ENCODE results near the gene S100A3. TPM values are rescaled to one million over a fixed set of nuclear protein-coding genes. Genes with fewer than 3 reads are reported as not detected.
"Not testable (repeated sequence)": the region's sequence is repeated elsewhere in the genome, so short reads cannot be mapped to it uniquely, and the experiment has no call there.

Gene S100A3
- polyA plus RNA-seq, 2 of the 4 experiments (the other 2 are of a cell fraction), result 25.0 to 74.0 TPM

GRCh38 chr1:153526132-153526543 lies 22.9 kb downstream of the S100A3 start:
- no peak overlapping the region for H3K4me2 ChIP-seq

GRCh38 chr1:153525088-153525728 lies 23.9 kb downstream of the S100A3 start:
- ChIA-PET POLR2A (no interaction called here), CTCF (interaction anchor here (0.6 to 18.2 kb wide), 9 partner anchors 9 to 246 kb away, joined by 3 to 471 read pairs (median 10); partner anchors contain the start of genes CHTOP, S100A13 and S100A6)
- WGBS (ENCODE audit: missing lambda C conversion rate), result 53% methylated on average over 3 of the region's 3 CpGs
- FAIRE-seq (no peak), ATAC-seq (peak; percentile 45 to 67; a peak in 5 of 6 replicates), DNase-seq (ENCODE audit: low read depth in 1 of 2, low spot score in 1 of 2) (no peak)
- Histone ChIP-seq H3K27ac (peak overlapping the region in 1 of 2 experiments; percentile 34; a peak in 1 of 6 replicates), H3K4me3 (no peak overlapping the region), H3K4me1 (no peaks in the 10 kb centered on the region), H3K4me2 (no peak overlapping the region), H3K9me3 (no peaks in the 10 kb centered on the region)
- no peak for TF ChIP-seq HOXB13 (CRISPR knock-in tag; IDR thresholded peaks at IDR 0.05; ENCODE audit: low read depth)
- TF ChIP-seq HDAC2 (IDR thresholded peaks at IDR 0.05), result no peak
- no peak for TF ChIP-seq RAD21 (conservative IDR thresholded peaks at IDR 0.05 in 1 of 2, IDR thresholded peaks at IDR 0.05 in 1 of 2)
- TF ChIP-seq CEBPB (IDR thresholded peaks at IDR 0.05), result no peak
- no peak for TF ChIP-seq CHD2 (IDR thresholded peaks at IDR 0.05; ENCODE audit: low read length, partially characterized antibody)
- TF ChIP-seq EP300 (IDR thresholded peaks at IDR 0.05), result no peak
- no peak for TF ChIP-seq KDM1A (IDR thresholded peaks at IDR 0.05; ENCODE audit: low read depth)
- TF ChIP-seq MAFK (IDR thresholded peaks at IDR 0.05; ENCODE audit: partially characterized antibody), result no peak
- TF ChIP-seq FOSL2 (IDR thresholded peaks at IDR 0.05), result no peak
- no peak for TF ChIP-seq FOSL2 (CRISPR knock-in tag; IDR thresholded peaks at IDR 0.05)

More at GRCh38 chr1:153526132-153526543, 22.9 kb downstream of the S100A3 start:
- H3K4me1 ChIP-seq, result no peaks in the 10 kb centered on the region
- WGBS (ENCODE audit: missing lambda C conversion rate), result 77% methylated on average over 8 of the region's 8 CpGs
- H3K4me3 ChIP-seq, result no peak overlapping the region
- H3K27ac ChIP-seq, result peak overlapping the region in 1 of 2 experiments; percentile 34; a peak in 3 of 6 replicates
- ChIA-PET CTCF (interaction anchor here (0.8 to 18.2 kb wide), 10 partner anchors 8 to 460 kb away, joined by 3 to 471 read pairs (median 8); partner anchors contain the start of genes RAB13, S100A13 and S100A6), POLR2A (no interaction called here)
- ATAC-seq, result peak; percentile 26 to 40; a peak in 3 of 6 replicates
- FAIRE-seq, result no peak
- no peak for TF ChIP-seq KDM1A (IDR thresholded peaks at IDR 0.05; ENCODE audit: low read depth)
- TF ChIP-seq ATOH8 (CRISPR knock-in tag; IDR thresholded peaks at IDR 0.05; ENCODE audit: low read depth), result no peak
- TF ChIP-seq CBX8 (IDR thresholded peaks at IDR 0.05), result no peak
- no peak for TF ChIP-seq CHD4 (IDR thresholded peaks at IDR 0.05; ENCODE audit: borderline replicate concordance)
- no peak for TF ChIP-seq ZC3H11A (IDR thresholded peaks at IDR 0.05)
- no peaks in the 10 kb centered on the region for H3K9me3 ChIP-seq
- no peak for DNase-seq (ENCODE audit: low read depth in 1 of 2, low spot score in 1 of 2)

GRCh38 chr1:153522353-153523048 lies 26.6 kb downstream of the S100A3 start:
- CTCF ChIA-PET, result interaction anchor here (3.3 to 7.2 kb wide), 4 partner anchors 11 to 106 kb away, joined by 18 to 91 read pairs (median 40); partner anchors contain the start of genes S100A1, S100A13 and S100A6
- H3K27ac ChIP-seq; ATAC-seq; FAIRE-seq; H3K4me3 ChIP-seq; POLR2A ChIA-PET; DNase-seq (ENCODE audit: low read depth in 1 of 2, low spot score in 1 of 2); H3K9me3 ChIP-seq; H3K4me2 ChIP-seq; H3K4me1 ChIP-seq: not testable (repeated sequence)
- WGBS (ENCODE audit: missing lambda C conversion rate), result 76% methylated on average over 14 of the region's 14 CpGs

- WGBS (ENCODE audit: missing lambda C conversion rate), result 96% methylated on average over 20 of the region's 37 CpGs
- ATAC-seq; DNase-seq (ENCODE audit: low read depth in 1 of 2, low spot score in 1 of 2); H3K9me3 ChIP-seq; H3K4me2 ChIP-seq; H3K4me3 ChIP-seq; H3K4me1 ChIP-seq; H3K27ac ChIP-seq; FAIRE-seq: not testable (repeated sequence)
- ChIA-PET POLR2A (interaction anchor here (1.6 kb wide), 1 partner anchor 11 kb away, joined by 5 read pairs; no protein-coding TSS in a partner anchor), CTCF (interaction anchor here (0.6 to 7.2 kb wide), 6 partner anchors 10 to 170 kb away, joined by 4 to 91 read pairs (median 26); partner anchors contain the start of genes S100A1, S100A13 and S100A6)
Measured at GRCh38 chr1:153521808-153522207, 27.2 kb downstream of the S100A3 start.

Data from A549 (cell line).